Bronchial epithelial cell (primary cell): ENCODE measurements around the gene PITX1. TPM values are rescaled to one million over a fixed set of nuclear protein-coding genes. Genes with fewer than 3 reads are reported as not detected.

ENCODE experiments used
- DNase-seq: peaks from one replicate; pipeline ENCODE4 v3.0.0-alpha.2; 2010; ENCODE audit warnings: low read depth
- FAIRE-seq: peaks from 2 replicates; lab custom pipeline; 2011; peaks lifted over from hg19 to GRCh38; lab: Jason Lieb, UNC
- H3K27me3 ChIP-seq: 2 replicates; pipeline ENCODE4 v1.5.1; 2011; ENCODE audit warnings: low read length; ENCODE audit not compliant: control insufficient read depth, insufficient read depth
- H3K36me3 ChIP-seq: 2 replicates; pipeline ENCODE4 v1.5.1; 2011; ENCODE audit warnings: low read length; ENCODE audit not compliant: control insufficient read depth, insufficient read depth
- H3K4me3 ChIP-seq: 2 replicates; pipeline ENCODE4 v1.5.1; 2011; ENCODE audit warnings: mild to moderate bottlenecking, low read depth, low read length, control low read depth
- CTCF ChIP-seq: IDR thresholded peaks from 2 replicates; pipeline ENCODE4 v1.5.1; 2011; ENCODE audit warnings: mild to moderate bottlenecking, moderate library complexity, low read length, control low read depth, inconsistent platforms; ENCODE audit not compliant: insufficient read depth, severe bottlenecking
- total RNA-seq: library from RNA; depleted of rRNA; stranded (reverse); fragments of >200 nt; gene quantifications from 2 replicates; pipeline ENCODE4 v1.2.1, GENCODE V29; 2014

PITX1 gene
- total RNA-seq, 1 donor from 2014 or later = 87.7 TPM

- Histone ChIP-seq H3K36me3 (peaks cover 15% of the 10 kb centered on the region), H3K4me3 (peak overlapping the region; percentile 61), H3K27me3 (peaks cover 5% of the 10 kb centered on the region)
- no peak for TF ChIP-seq CTCF
- peak; percentile 36 for DNase-seq
- FAIRE-seq = no peak
Measured at GRCh38 chr5:135032999-135033861, 798 bp downstream of the PITX1 start.

GRCh38 chr5:135032695-135032998, 1.4 kb downstream of the PITX1 start:
- TF ChIP-seq CTCF = no peak

GRCh38 chr5:135031813-135032694, 2.0 kb downstream of the PITX1 start:
- TF ChIP-seq CTCF = no peak
- Histone ChIP-seq H3K4me3 (peak overlapping the region; percentile 61), H3K27me3 (no peaks in the 10 kb centered on the region), H3K36me3 (peaks cover 20% of the 10 kb centered on the region)
- FAIRE-seq (no peak), DNase-seq (no peak)

More at GRCh38 chr5:135032695-135032998, 1.4 kb downstream of the PITX1 start:
- no peaks in the 10 kb centered on the region for H3K27me3 ChIP-seq
- peaks cover 18% of the 10 kb centered on the region for H3K36me3 ChIP-seq
- FAIRE-seq (no peak), DNase-seq (no peak)
- H3K4me3 ChIP-seq = peak overlapping the region; percentile 61

GRCh38 chr5:135030956-135031812, 2.8 kb downstream of the PITX1 start:
- peaks cover 22% of the 10 kb centered on the region for H3K36me3 ChIP-seq
- H3K27me3 ChIP-seq = no peaks in the 10 kb centered on the region

More at GRCh38 chr5:135030956-135031812, 2.8 kb downstream of the PITX1 start:
- no peak for TF ChIP-seq CTCF
- no peak for FAIRE-seq
- peak overlapping the region; percentile 61 for H3K4me3 ChIP-seq
- DNase-seq = no peak
